Inflammatory macrophage treated with lipopolysaccharide for 1 hour (primary cell): ENCODE results near the gene OSBPL2.
A peak's percentile ranks its signal among the peaks of the same experiment; 100 is the strongest.

Source experiments
- DNase-seq, 2 donors: peaks; one replicate each; pipeline ENCODE4 v3.0.0-alpha.2; 2020 to 2022

The OSBPL2 gene

GRCh38 chr20:62315773-62316172 is 77.5 kb downstream of the OSBPL2 start:
- no peak for DNase-seq

DNA sequence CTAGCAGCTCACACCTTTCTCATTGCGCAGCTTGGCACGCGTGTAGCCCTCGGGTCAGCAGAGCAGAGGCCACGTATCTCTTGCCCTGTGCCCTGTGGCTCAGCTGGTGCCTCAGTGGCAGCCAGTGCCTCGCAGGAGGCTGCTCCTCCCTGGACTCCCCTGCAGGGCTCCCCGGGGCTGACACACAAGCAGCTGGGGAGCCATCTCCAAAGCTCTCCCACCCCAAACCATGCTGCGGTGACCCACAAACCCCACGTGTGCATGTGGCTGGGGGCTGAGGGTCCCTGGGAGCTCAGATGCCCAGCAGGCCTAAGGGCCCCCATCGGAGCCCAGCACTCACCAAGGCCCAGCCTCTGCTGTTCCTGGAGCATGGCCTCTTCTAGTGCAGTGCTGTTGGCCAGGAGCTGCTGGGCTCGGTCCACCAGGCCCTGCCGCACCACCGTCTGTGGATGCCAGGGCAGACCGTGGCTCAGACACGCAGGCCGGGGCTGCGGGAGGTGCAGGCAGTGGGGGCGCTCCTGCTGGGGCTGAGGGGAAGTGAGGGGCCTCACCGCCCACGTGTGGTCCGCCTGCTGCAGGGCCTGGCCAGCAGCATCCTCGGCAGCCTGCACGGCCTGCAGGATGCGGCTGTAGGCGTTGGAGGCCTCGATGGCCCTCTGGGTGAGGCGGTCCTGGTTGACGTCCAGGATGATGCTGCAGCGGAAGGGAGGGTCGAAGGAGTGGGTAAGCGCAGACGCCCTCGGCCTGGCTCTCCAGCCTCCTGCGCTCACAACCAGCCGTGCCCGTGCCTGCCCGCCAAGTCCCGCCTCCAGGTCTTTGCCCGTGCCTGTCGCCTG is 78.2 kb downstream of the OSBPL2 start:
- DNase-seq = no peak

DNA sequence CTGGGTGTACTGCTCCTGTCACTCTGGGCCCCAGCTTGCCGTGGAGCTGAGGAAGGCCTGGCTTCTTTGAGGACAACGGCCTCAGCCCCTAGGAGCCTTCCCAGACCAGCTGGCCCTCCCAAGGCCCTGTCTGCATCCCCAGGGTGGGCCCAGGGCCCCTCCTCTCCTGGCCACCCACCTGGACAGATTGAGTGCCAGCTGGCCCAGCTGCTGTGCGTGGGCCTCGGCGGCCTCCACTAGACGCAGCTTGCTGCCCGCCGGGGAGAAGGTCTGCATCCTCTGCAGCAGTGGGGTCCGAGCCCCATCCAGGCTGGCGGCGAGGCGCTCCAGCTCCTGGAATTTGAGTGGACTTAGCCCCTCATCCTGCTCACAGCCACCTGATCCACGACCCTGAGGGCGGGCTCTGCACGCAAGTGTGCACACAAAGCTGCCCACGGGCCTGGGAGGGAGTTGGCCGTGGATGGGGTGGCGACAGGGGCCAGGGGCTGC is 78.9 kb downstream of the OSBPL2 start:
- DNase-seq = no peak

GRCh38 chr20:62318400-62319345 is 80.4 kb downstream of the OSBPL2 start:
- no peak for DNase-seq

DNA sequence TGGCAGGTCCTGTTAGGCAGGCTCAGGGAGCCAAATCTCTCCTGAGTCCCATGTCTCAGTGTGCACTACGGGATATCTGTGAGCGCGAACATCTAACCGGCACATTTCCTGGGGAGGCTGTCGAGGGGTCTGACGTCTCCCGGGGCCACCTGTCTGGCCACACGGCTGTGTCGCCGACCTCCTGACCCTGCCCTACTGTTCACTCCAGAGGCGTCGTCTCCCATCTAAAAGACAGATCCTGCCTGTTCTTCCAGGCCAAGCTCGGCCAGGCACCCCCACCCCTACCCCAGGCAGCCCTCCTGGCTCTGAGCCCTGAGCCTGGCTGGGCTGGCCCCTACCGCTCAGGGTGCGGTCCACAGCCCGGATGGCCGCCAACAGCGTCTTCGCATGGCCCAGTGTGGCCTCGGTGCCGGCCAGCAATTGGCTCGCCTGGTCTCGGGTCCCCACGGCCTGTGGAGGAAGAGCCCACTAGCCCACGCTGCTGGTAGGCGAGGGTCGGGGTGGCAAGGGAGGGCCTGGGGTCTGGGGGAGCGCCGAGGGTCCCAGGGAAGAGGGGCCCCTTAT is 81.1 kb downstream of the OSBPL2 start:
- DNase-seq = no peak

DNA sequence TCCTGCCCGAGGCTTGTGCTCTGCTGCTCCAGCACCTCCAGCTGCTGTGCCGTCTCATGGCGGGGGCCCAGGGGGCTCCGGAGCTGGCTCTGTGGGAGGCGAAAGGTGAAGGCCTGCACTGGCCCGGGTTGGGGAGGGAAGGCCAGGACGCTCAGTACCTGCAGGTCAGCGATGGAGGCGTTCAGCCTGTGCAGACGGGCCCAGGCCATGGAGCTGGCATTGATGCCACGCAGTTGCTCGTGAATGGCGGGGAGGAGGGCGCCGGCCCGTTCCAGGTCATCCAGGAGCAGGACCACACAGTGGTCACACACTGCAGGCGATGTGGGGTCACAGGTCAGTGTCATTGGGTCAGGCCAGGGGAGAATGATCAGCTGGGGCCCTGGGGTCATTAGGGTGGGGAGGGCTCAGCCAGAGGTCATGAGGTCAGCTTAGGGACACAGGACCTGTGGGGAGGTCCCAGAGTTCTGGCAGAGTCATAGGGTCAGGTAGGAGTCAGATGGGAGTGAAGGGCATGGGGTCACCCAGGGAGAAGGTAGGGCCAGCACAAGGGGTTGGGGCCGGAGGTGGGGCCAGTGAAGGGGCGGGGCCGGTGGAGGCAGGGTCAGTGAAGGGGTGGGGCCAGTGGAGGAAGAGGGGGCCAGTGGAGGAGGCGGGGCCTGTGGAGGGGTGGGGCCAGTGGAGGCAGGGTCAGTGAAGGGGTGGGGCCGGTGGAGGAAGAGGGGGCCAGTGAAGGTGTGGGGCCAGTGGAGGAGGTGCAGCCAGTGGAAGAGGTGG is 82.4 kb downstream of the OSBPL2 start:
- DNase-seq = peak in 1 of 2 donors; percentile 3

DNA sequence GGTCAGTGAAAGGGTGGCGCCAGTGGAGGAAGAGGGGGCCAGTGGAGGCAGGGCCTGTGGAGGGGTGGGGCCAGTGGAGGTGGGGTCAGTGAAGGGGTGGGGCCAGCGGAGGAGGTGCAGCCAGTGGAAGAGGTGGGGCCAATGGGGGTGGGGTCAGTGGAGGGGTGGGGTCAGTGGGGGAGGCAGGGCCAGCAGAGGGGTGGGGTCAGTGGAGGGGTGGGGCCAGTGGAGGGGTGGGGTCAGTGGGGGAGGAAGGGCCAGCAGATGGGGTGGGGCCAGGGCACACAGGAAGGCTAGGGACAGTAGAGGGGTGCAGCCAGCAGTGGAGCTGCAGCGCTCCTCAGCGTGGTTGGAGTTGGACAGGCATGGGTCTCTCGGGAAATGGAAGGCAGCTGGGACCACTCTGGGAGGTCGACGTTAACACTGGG is 83.2 kb downstream of the OSBPL2 start:
- no peak for DNase-seq

DNA sequence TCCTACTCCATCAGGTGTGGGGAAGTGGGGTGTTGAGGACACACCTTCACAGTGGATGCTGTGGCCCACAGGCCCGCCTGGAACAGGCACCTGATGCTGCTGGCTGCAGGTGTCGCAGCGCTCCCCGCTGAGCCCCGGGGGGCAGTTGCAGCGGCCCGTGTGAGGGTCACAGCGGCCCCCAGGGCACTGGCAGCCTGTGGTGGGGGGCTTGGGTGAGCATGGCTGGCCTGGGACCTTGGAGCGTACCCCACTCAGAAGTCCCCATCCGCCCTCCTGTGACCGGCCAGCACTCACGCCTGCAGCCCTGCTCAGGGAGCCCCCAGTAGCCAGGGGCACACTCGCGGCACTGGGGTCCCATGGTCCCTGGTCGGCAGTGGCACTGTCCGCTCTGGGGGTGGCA is 83.7 kb downstream of the OSBPL2 start:
- no peak for DNase-seq

- no peak for DNase-seq
These were observed 84.2 kb downstream of the OSBPL2 start for GRCh38 chr20:62322492-62323041.

DNA sequence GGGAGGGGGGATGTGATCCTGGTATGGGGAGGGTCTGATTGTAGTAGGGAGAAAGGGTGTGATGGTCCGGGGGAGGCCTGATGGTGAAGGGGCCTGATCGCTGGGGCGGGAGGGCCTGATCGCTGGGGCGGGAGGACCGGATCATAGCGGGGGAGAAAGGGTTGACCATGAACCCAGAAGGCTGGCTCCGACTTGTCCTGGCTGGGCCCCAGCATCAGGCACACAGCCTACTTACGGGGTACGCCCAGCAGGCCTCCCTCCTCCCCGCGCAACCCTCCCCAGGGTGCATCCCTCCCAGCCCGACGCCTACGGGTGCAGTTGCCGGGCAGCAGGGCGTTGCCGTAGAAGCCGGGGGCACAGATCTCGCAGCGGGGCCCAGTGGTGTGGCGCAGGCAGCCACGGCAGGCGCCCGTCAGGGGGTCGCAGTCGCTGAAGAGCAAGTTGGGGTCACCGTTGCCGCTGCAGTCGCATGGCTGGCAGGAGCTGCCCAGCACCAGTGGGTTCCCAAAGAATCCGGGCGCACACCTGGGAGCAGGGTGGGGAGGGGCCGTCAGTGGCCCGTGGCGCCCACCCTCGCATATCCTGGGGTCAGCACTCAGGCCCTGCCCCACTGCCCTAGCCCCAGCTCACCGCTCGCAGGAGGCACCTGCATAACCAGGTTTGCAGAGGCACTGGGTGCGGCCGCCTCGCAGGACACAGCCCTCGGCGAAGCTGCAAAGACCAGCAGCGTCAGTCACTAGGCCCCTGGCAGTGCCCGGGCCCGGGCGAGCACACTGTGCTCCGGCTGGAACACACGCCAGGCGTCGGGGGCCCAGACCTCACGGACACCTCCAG is 85.0 kb downstream of the OSBPL2 start:
- no peak for DNase-seq

- DNase-seq = no peak
These were observed 85.9 kb downstream of the OSBPL2 start for GRCh38 chr20:62323980-62324906.

- no peak for DNase-seq
These were observed 87.0 kb downstream of the OSBPL2 start for GRCh38 chr20:62325172-62325905.

DNA sequence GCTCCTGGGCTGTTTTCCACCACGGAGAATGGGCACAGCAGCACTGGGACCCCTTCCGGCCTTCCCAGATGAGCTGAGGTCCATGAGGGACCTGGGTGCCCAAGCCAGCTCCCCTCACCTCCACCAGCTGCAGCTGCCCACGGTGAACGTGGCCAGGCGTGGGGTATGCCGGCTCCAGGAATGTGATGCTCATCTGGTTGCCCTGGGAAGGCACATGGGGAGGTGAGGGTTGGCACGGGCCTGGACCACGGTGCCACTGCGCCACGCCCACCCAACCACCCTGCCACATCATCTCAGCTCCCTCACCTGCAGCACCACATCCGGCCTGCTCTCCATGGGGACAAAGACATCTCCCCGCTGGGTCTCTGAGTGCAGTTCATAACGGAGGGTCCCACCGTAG is 88.2 kb downstream of the OSBPL2 start:
- no peak for DNase-seq

GRCh38 chr20:62326959-62327725 is 88.8 kb downstream of the OSBPL2 start:
- DNase-seq = no peak

- no peak for DNase-seq
These were observed 89.6 kb downstream of the OSBPL2 start for GRCh38 chr20:62327726-62328495.

DNA sequence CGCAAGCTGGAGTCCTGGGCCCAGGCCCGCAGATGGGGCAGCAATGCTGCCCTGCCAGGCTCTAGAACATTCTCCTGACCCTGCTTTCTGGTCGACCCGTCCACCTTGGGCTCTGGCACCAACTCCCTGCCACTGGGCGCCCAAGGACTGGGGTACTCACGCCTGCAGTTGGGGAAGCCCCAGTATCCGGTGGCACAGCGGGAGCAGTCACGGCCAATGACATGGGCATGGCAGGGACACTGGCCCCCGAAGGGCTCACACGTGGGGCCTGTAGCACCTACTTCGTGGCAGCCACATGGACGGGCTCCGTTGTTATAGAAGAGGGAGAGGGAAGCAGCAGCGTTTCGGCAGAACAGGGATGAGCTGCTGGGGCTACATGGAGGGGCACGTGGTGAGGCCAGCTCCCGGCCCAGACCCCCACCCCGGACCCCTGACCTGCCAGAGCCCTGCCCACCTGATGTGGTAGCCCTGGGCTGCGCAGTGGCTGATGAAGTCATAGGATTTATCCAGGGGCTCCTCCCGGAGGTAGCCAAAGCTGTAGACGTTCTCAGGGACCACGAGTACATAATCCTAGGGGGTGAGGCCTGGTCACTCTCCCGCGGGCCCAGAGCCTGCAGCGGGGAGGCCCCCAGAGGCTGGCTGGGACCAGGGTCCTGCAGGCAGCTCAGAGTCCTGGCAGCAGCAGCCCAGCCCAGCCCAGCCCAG is 90.5 kb downstream of the OSBPL2 start:
- no peak for DNase-seq
